Neural progenitor cell (in vitro differentiated cells): ENCODE measurements around the gene MYO18B. TPM values are rescaled to one million over a fixed set of nuclear protein-coding genes. Genes with fewer than 3 reads are reported as not detected.

Experiments used
- DNase-seq: peaks from one replicate; pipeline ENCODE4 v3.0.0-alpha.2; 2016; ENCODE audit warnings: low spot score
- H2AFZ ChIP-seq: fragments of 200-600 bp; sonication (generic); replicated peaks from 2 replicates; pipeline ENCODE4 v1.6.1; 2016; ENCODE audit warnings: antibody characterized with exemption
- H3F3A ChIP-seq: fragments of 200-600 bp; sonication (generic); 2 replicates; pipeline ENCODE4 v1.6.1; 2016; ENCODE audit warnings: antibody characterized with exemption, low read depth
- H3K27ac ChIP-seq: fragments of 200-600 bp; sonication (generic); 2 replicates; pipeline ENCODE4 v1.5.1; 2016; ENCODE audit warnings: mild to moderate bottlenecking
- H3K27me3 ChIP-seq: fragments of 200-600 bp; sonication (generic); 2 replicates; pipeline ENCODE4 v1.6.1; 2016; ENCODE audit warnings: mild to moderate bottlenecking, moderate library complexity
- H3K36me3 ChIP-seq: fragments of 200-600 bp; sonication (generic); 2 replicates; pipeline ENCODE4 v1.5.1; 2016
- H3K4me1 ChIP-seq: fragments of 200-600 bp; sonication (generic); 2 replicates; pipeline ENCODE4 v1.6.1; 2016; ENCODE audit warnings: mixed run types
- H3K4me2 ChIP-seq: fragments of 200-600 bp; sonication (generic); 2 replicates; pipeline ENCODE4 v1.6.1; 2016
- H3K4me3 ChIP-seq: fragments of 200-600 bp; sonication (generic); 2 replicates; pipeline ENCODE4 v1.5.1; 2016
- H3K79me2 ChIP-seq: fragments of 200-600 bp; sonication (generic); 2 replicates; pipeline ENCODE4 v1.6.1; 2016; ENCODE audit warnings: low read depth
- H3K9ac ChIP-seq: fragments of 200-600 bp; sonication (generic); 2 replicates; pipeline ENCODE4 v1.6.1; 2016
- H3K9me3 ChIP-seq: fragments of 200-600 bp; sonication (generic); 2 replicates; pipeline ENCODE4 v1.5.1; 2016; ENCODE audit warnings: low read depth
- H4K20me1 ChIP-seq: fragments of 200-600 bp; sonication (generic); 2 replicates; pipeline ENCODE4 v1.6.1; 2016; ENCODE audit warnings: low read depth
- H3K27ac Mint-ChIP-seq: 3 replicates; pipeline ENCODE4 v1.8.0; 2021; ENCODE audit warnings: mixed read lengths
- H3K27me3 Mint-ChIP-seq: 2 replicates; pipeline ENCODE4 v1.8.0; 2022; ENCODE audit warnings: low read depth, mild to moderate bottlenecking, inconsistent platforms, moderate library complexity, mixed read lengths; ENCODE audit not compliant: insufficient read depth
- H3K36me3 Mint-ChIP-seq: 3 replicates; pipeline ENCODE4 v1.8.0; 2021; ENCODE audit warnings: mixed read lengths
- H3K4me1 Mint-ChIP-seq: 3 replicates; pipeline ENCODE4 v1.8.0; 2021; ENCODE audit warnings: mixed read lengths
- H3K4me3 Mint-ChIP-seq: 3 replicates; pipeline ENCODE4 v1.8.0; 2021; ENCODE audit warnings: mild to moderate bottlenecking, moderate library complexity, mixed read lengths
- H3K9me3 Mint-ChIP-seq: 3 replicates; pipeline ENCODE4 v1.8.0; 2020; ENCODE audit warnings: mixed read lengths
- CTCF ChIP-seq: fragments of 200-600 bp; sonication (generic); IDR thresholded peaks from 2 replicates; pipeline ENCODE4 v1.5.1; 2017; ENCODE audit warnings: antibody characterized with exemption, mild to moderate bottlenecking
- EZH2 ChIP-seq: fragments of 200-600 bp; sonication (generic); IDR thresholded peaks from 2 replicates; pipeline ENCODE4 v1.6.1; 2017; ENCODE audit warnings: antibody characterized with exemption, mild to moderate bottlenecking, moderate library complexity
- EZH2phosphoT487 ChIP-seq: fragments of 200-600 bp; sonication (generic); IDR thresholded peaks from 2 replicates; pipeline ENCODE4 v1.6.1; 2017; ENCODE audit warnings: antibody characterized with exemption
- total RNA-seq: library from RNA; depleted of rRNA; stranded (reverse); fragments of >200 nt; gene quantifications from 2 replicates; pipeline ENCODE4 v1.2.3, GENCODE V29; 2015; ENCODE audit warnings: low replicate concordance

MYO18B gene
- total RNA-seq, 1 donor from 2014 or later, result not detected

GRCh38 chr22:25840891-25841290, 98.9 kb downstream of the MYO18B start:
- Histone ChIP-seq H3K4me2 (no peak overlapping the region), H3F3A (no peaks in the 10 kb centered on the region), H3K36me3 (no peaks in the 10 kb centered on the region), H3K27ac (no peak overlapping the region), H3K79me2 (no peaks in the 10 kb centered on the region), H3K9ac (no peak overlapping the region), H3K4me1 (no peaks in the 10 kb centered on the region), H4K20me1 (no peaks in the 10 kb centered on the region), H2AFZ (no peak overlapping the region), H3K9me3 (no peaks in the 10 kb centered on the region), H3K4me3 (no peak overlapping the region), H3K27me3 (no peaks in the 10 kb centered on the region)
- Mint-ChIP-seq H3K4me3 (no peak overlapping the region), H3K36me3 (no peaks in the 10 kb centered on the region), H3K4me1 (peaks cover 41% of the 10 kb centered on the region), H3K9me3 (no peaks in the 10 kb centered on the region), H3K27ac (no peak overlapping the region), H3K27me3 (peaks cover 9% of the 10 kb centered on the region)
- no peak for TF ChIP-seq EZH2
- TF ChIP-seq CTCF, result no peak
- TF ChIP-seq EZH2phosphoT487, result no peak
- no peak for DNase-seq

- H3K9me3 Mint-ChIP-seq, result no peaks in the 10 kb centered on the region
- no peak overlapping the region for H2AFZ ChIP-seq
Observed at GRCh38 chr22:25841775-25842174, 99.8 kb downstream of the MYO18B start.

GRCh38 chr22:25843660-25844405, 101.8 kb downstream of the MYO18B start:
- no peaks in the 10 kb centered on the region for H3K36me3 Mint-ChIP-seq
- Histone ChIP-seq H3K27ac (no peak overlapping the region), H3K36me3 (no peaks in the 10 kb centered on the region), H3F3A (no peaks in the 10 kb centered on the region), H3K9ac (no peak overlapping the region), H2AFZ (no peak overlapping the region), H3K79me2 (no peaks in the 10 kb centered on the region), H3K4me3 (no peak overlapping the region), H3K27me3 (no peaks in the 10 kb centered on the region), H3K4me1 (no peaks in the 10 kb centered on the region), H4K20me1 (no peaks in the 10 kb centered on the region), H3K9me3 (no peaks in the 10 kb centered on the region), H3K4me2 (no peak overlapping the region)
- peak overlapping the region; percentile 60 for H3K27ac Mint-ChIP-seq
- H3K4me1 Mint-ChIP-seq, result peaks cover 37% of the 10 kb centered on the region
- no peaks in the 10 kb centered on the region for H3K9me3 Mint-ChIP-seq
- TF ChIP-seq EZH2, result no peak
- TF ChIP-seq EZH2phosphoT487, result no peak
- TF ChIP-seq CTCF, result no peak
- peaks cover 8% of the 10 kb centered on the region for H3K27me3 Mint-ChIP-seq
- H3K4me3 Mint-ChIP-seq, result no peak overlapping the region
- DNase-seq, result no peak

More at GRCh38 chr22:25841775-25842174, 99.8 kb downstream of the MYO18B start:
- H3K79me2 ChIP-seq, result no peaks in the 10 kb centered on the region
- no peak overlapping the region for H3K27ac ChIP-seq
- H3K36me3 Mint-ChIP-seq, result no peaks in the 10 kb centered on the region
- H3K27me3 ChIP-seq, result no peaks in the 10 kb centered on the region
- no peak for TF ChIP-seq EZH2
- TF ChIP-seq CTCF, result no peak
- TF ChIP-seq EZH2phosphoT487, result no peak
- H3K27ac Mint-ChIP-seq, result peak overlapping the region; percentile 30
- no peak overlapping the region for H3K4me3 ChIP-seq
- no peaks in the 10 kb centered on the region for H3K36me3 ChIP-seq
- H4K20me1 ChIP-seq, result no peaks in the 10 kb centered on the region
- no peak overlapping the region for H3K4me2 ChIP-seq
- no peak overlapping the region for H3K4me3 Mint-ChIP-seq
- no peaks in the 10 kb centered on the region for H3K9me3 ChIP-seq
- no peak for DNase-seq
- peaks cover 9% of the 10 kb centered on the region for H3K27me3 Mint-ChIP-seq
- H3K4me1 Mint-ChIP-seq, result peaks cover 40% of the 10 kb centered on the region
- no peaks in the 10 kb centered on the region for H3K4me1 ChIP-seq
- H3K9ac ChIP-seq, result no peak overlapping the region
- no peaks in the 10 kb centered on the region for H3F3A ChIP-seq
